Activated CD8-positive, alpha-beta memory T cell treated with anti-CD3 and anti-CD28 coated beads, Interleukin-2, amount 10 ng/mL, durations not matched to agents 7 days and 5 days (primary cell): ENCODE results near the gene JDP2. TPM values are rescaled to one million over a fixed set of nuclear protein-coding genes. Genes with fewer than 3 reads are reported as not detected.

Source experiments
- ATAC-seq: fragments of 150-1000 bp; cut with Tn5 transposase; one replicate; pipeline ENCODE4 v1.10.0; 2021; ENCODE audit warnings: moderate library complexity
- CTCF ChIA-PET: fragments of 350-600 bp; sonication (Branson Sonifier 250); formaldehyde crosslinking; loops from one replicate; lab custom pipeline; 2021; ENCODE audit warnings: antibody characterized with exemption; lab: Charles Lee
- DNase-seq: peaks from one replicate; pipeline ENCODE4 v3.0.0-alpha.2; 2020
- H3K27ac Mint-ChIP-seq: one replicate; pipeline ENCODE4 v1.8.0; 2021; ENCODE audit warnings: mild to moderate bottlenecking, mixed read lengths
- H3K27me3 Mint-ChIP-seq: one replicate; pipeline ENCODE4 v1.8.0; 2021; ENCODE audit warnings: mixed read lengths
- H3K36me3 Mint-ChIP-seq: one replicate; pipeline ENCODE4 v1.8.0; 2021; ENCODE audit warnings: mild to moderate bottlenecking, mixed read lengths
- H3K4me1 Mint-ChIP-seq: one replicate; pipeline ENCODE4 v1.8.0; 2021; ENCODE audit warnings: mixed read lengths
- H3K4me3 Mint-ChIP-seq: one replicate; pipeline ENCODE4 v1.8.0; 2021; ENCODE audit warnings: mild to moderate bottlenecking, moderate library complexity, mixed read lengths
- H3K9me3 Mint-ChIP-seq: one replicate; pipeline ENCODE4 v1.8.0; 2022; ENCODE audit warnings: low read depth, mixed read lengths
- total RNA-seq, 2 experiments: library from RNA; stranded (reverse); gene quantifications; one replicate each; pipeline ENCODE4 v1.2.3, GENCODE V29; 2021

JDP2 gene
- total RNA-seq, 2 experiments from 2014 or later: 0.75 to 1.1 TPM

- CTCF ChIA-PET: interaction anchor here (1.9 to 2.2 kb wide), 2 partner anchors 9 to 55 kb away, joined by 4 to 8 read pairs; no protein-coding TSS in a partner anchor
- peaks cover 19% of the 10 kb centered on the region for H3K4me1 Mint-ChIP-seq
- no peaks in the 10 kb centered on the region for H3K9me3 Mint-ChIP-seq
- peaks cover 15% of the 10 kb centered on the region for H3K27me3 Mint-ChIP-seq
- H3K27ac Mint-ChIP-seq: no peak overlapping the region
- ATAC-seq (no peak), DNase-seq (no peak)
- no peak overlapping the region for H3K4me3 Mint-ChIP-seq
- H3K36me3 Mint-ChIP-seq: no peaks in the 10 kb centered on the region
These were observed 6.5 kb downstream of the JDP2 start for GRCh38 chr14:75434138-75434889.

- H3K27me3 Mint-ChIP-seq: peaks cover 10% of the 10 kb centered on the region
- CTCF ChIA-PET: interaction anchor here (0.6 to 2.2 kb wide), 5 partner anchors 8 to 139 kb away, joined by 3 to 8 read pairs (median 4); no protein-coding TSS in a partner anchor
- no peaks in the 10 kb centered on the region for H3K9me3 Mint-ChIP-seq
- H3K4me3 Mint-ChIP-seq: no peak overlapping the region
- no peak overlapping the region for H3K27ac Mint-ChIP-seq
- H3K4me1 Mint-ChIP-seq: peaks cover 16% of the 10 kb centered on the region
- ATAC-seq: no peak
- no peaks in the 10 kb centered on the region for H3K36me3 Mint-ChIP-seq
- no peak for DNase-seq
These were observed 7.0 kb downstream of the JDP2 start for GRCh38 chr14:75434890-75435248.

GRCh38 chr14:75435473-75435872 lies 7.7 kb downstream of the JDP2 start:
- H3K36me3 Mint-ChIP-seq: no peaks in the 10 kb centered on the region

GRCh38 chr14:75437201-75438143 lies 9.7 kb downstream of the JDP2 start:
- no peak for DNase-seq
- Mint-ChIP-seq H3K9me3 (no peaks in the 10 kb centered on the region), H3K27ac (no peak overlapping the region), H3K27me3 (peaks cover 7% of the 10 kb centered on the region), H3K36me3 (no peaks in the 10 kb centered on the region), H3K4me1 (peaks cover 16% of the 10 kb centered on the region), H3K4me3 (no peak overlapping the region)
- no peak for ATAC-seq
- CTCF ChIA-PET: interaction anchor here (0.7 to 1.3 kb wide), 2 partner anchors 16 to 129 kb away, joined by 3 to 6 read pairs; no protein-coding TSS in a partner anchor

More at GRCh38 chr14:75435473-75435872, 7.7 kb downstream of the JDP2 start:
- Mint-ChIP-seq H3K4me3 (no peak overlapping the region), H3K27ac (peak overlapping the region; percentile 67), H3K4me1 (peaks cover 16% of the 10 kb centered on the region), H3K9me3 (no peaks in the 10 kb centered on the region), H3K27me3 (peaks cover 6% of the 10 kb centered on the region)
- ATAC-seq (peak; percentile 58), DNase-seq (no peak)
- CTCF ChIA-PET: interaction anchor here (0.6 to 2.2 kb wide), 4 partner anchors 17 to 140 kb away, joined by 3 to 8 read pairs (median 4); no protein-coding TSS in a partner anchor

- ATAC-seq (no peak), DNase-seq (no peak)
- H3K4me3 Mint-ChIP-seq: no peak overlapping the region
- no peak overlapping the region for H3K27ac Mint-ChIP-seq
- peaks cover 16% of the 10 kb centered on the region for H3K4me1 Mint-ChIP-seq
- no peaks in the 10 kb centered on the region for H3K9me3 Mint-ChIP-seq
- H3K27me3 Mint-ChIP-seq: peaks cover 7% of the 10 kb centered on the region
- H3K36me3 Mint-ChIP-seq: no peaks in the 10 kb centered on the region
- CTCF ChIA-PET: no interaction called here
These were observed 10.8 kb downstream of the JDP2 start for GRCh38 chr14:75438486-75439080.

GRCh38 chr14:75439989-75440388 lies 12.2 kb downstream of the JDP2 start:
- CTCF ChIA-PET: interaction anchor here (1.3 to 1.5 kb wide), 2 partner anchors 14 to 49 kb away, joined by 4 to 5 read pairs; no protein-coding TSS in a partner anchor
- H3K9me3 Mint-ChIP-seq: no peaks in the 10 kb centered on the region
- peaks cover 16% of the 10 kb centered on the region for H3K4me1 Mint-ChIP-seq
- peaks cover 5% of the 10 kb centered on the region for H3K27me3 Mint-ChIP-seq
- H3K36me3 Mint-ChIP-seq: no peaks in the 10 kb centered on the region
- no peak overlapping the region for H3K27ac Mint-ChIP-seq
- no peak overlapping the region for H3K4me3 Mint-ChIP-seq
- DNase-seq (no peak), ATAC-seq (no peak)

- ATAC-seq (no peak), DNase-seq (no peak)
- no peak overlapping the region for H3K27ac Mint-ChIP-seq
- no peaks in the 10 kb centered on the region for H3K36me3 Mint-ChIP-seq
- peaks cover 5% of the 10 kb centered on the region for H3K27me3 Mint-ChIP-seq
- H3K9me3 Mint-ChIP-seq: no peaks in the 10 kb centered on the region
- H3K4me1 Mint-ChIP-seq: peaks cover 7% of the 10 kb centered on the region
- no peak overlapping the region for H3K4me3 Mint-ChIP-seq
- CTCF ChIA-PET: interaction anchor here (1.3 to 1.5 kb wide), 2 partner anchors 13 to 48 kb away, joined by 4 to 5 read pairs; no protein-coding TSS in a partner anchor
These were observed 13.1 kb downstream of the JDP2 start for GRCh38 chr14:75440733-75441477.

- no peak overlapping the region for H3K27ac Mint-ChIP-seq
- no peak overlapping the region for H3K4me3 Mint-ChIP-seq
- H3K4me1 Mint-ChIP-seq: peaks cover 4% of the 10 kb centered on the region
- CTCF ChIA-PET: no interaction called here
- no peaks in the 10 kb centered on the region for H3K36me3 Mint-ChIP-seq
- no peaks in the 10 kb centered on the region for H3K9me3 Mint-ChIP-seq
- DNase-seq (no peak), ATAC-seq (no peak)
- H3K27me3 Mint-ChIP-seq: peaks cover 2% of the 10 kb centered on the region
These were observed 13.9 kb downstream of the JDP2 start for GRCh38 chr14:75441728-75442127.

- H3K4me3 Mint-ChIP-seq: no peak overlapping the region
- peaks cover 2% of the 10 kb centered on the region for H3K27me3 Mint-ChIP-seq
- H3K27ac Mint-ChIP-seq: no peak overlapping the region
- CTCF ChIA-PET: interaction anchor here (1.3 kb wide), 1 partner anchor 8 kb away, joined by 4 read pairs; no protein-coding TSS in a partner anchor
- ATAC-seq (no peak), DNase-seq (no peak)
- H3K36me3 Mint-ChIP-seq: no peaks in the 10 kb centered on the region
- H3K9me3 Mint-ChIP-seq: no peaks in the 10 kb centered on the region
- H3K4me1 Mint-ChIP-seq: peaks cover 5% of the 10 kb centered on the region
These were observed 14.3 kb downstream of the JDP2 start for GRCh38 chr14:75442166-75442565.

- no peak overlapping the region for H3K4me3 Mint-ChIP-seq
- DNase-seq (no peak), ATAC-seq (no peak)
- H3K36me3 Mint-ChIP-seq: no peaks in the 10 kb centered on the region
- H3K27me3 Mint-ChIP-seq: peaks cover 5% of the 10 kb centered on the region
- no peak overlapping the region for H3K27ac Mint-ChIP-seq
- H3K9me3 Mint-ChIP-seq: no peaks in the 10 kb centered on the region
- CTCF ChIA-PET: interaction anchor here (1.3 kb wide), 1 partner anchor 9 kb away, joined by 4 read pairs; no protein-coding TSS in a partner anchor
- peaks cover 5% of the 10 kb centered on the region for H3K4me1 Mint-ChIP-seq
These were observed 14.8 kb downstream of the JDP2 start for GRCh38 chr14:75442642-75443041.

- ATAC-seq (no peak), DNase-seq (no peak)
- CTCF ChIA-PET: interaction anchor here (0.8 to 1.3 kb wide), 2 partner anchors 9 to 45 kb away, joined by 3 to 4 read pairs; no protein-coding TSS in a partner anchor
- H3K4me1 Mint-ChIP-seq: peaks cover 5% of the 10 kb centered on the region
- H3K27ac Mint-ChIP-seq: no peak overlapping the region
- no peaks in the 10 kb centered on the region for H3K9me3 Mint-ChIP-seq
- H3K4me3 Mint-ChIP-seq: no peak overlapping the region
- H3K27me3 Mint-ChIP-seq: peaks cover 10% of the 10 kb centered on the region
- H3K36me3 Mint-ChIP-seq: no peaks in the 10 kb centered on the region
These were observed 15.6 kb downstream of the JDP2 start for GRCh38 chr14:75443203-75443969.

GRCh38 chr14:75445236-75445635 lies 17.4 kb downstream of the JDP2 start:
- no peak for DNase-seq
- Mint-ChIP-seq H3K9me3 (no peaks in the 10 kb centered on the region), H3K4me1 (peaks cover 5% of the 10 kb centered on the region), H3K4me3 (no peak overlapping the region), H3K27me3 (peaks cover 22% of the 10 kb centered on the region), H3K36me3 (no peaks in the 10 kb centered on the region), H3K27ac (no peak overlapping the region)
- no peak for ATAC-seq
- CTCF ChIA-PET: no interaction called here
